ENCODE results near the gene FUT8.

FUT8 gene

GRCh38 chr14:65453807-65454480, 41.4 kb downstream of the FUT8 start:
- DNase-seq (ENCODE audit: low spot score) = no peak

DNA sequence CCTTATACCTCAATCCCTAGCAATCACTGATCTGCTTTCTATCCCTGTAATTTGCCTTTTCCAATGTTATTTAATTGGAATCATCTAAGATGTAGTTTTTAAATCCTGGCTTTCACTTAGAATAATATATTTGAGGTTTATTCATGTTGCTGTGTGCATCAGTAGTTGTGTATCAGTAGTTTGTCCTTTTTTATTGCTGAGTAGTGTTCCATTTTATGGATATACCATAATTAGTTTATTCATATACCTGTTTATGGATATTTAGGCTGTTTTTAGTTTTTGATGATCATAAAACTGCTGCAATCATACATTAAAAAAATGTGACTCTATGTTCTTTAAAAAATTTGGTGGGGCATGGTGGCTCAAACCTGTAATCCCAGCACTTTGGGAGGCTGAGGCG, 43.7 kb downstream of the FUT8 start:
- no peak for DNase-seq (ENCODE audit: low spot score)

DNA sequence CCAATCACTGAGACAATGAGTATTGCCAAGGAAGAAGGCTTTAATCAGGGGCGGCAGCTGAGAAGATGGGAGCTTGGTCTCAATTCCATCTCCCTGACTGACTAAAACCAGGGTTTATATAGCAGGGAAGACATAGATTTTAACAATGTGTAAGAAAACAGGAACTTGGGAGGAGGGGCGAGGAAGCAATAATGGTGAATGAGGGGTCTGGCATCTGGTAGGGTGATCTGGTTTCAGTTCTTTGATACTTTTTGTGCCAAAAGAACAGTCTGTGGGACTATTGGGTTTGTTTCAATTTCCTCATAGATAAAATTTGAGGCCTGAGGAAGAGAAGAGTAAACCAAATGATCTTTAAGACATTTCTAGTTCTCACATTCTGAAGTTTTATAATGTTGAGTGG, 49.2 kb downstream of the FUT8 start:
- no peak for DNase-seq (ENCODE audit: low spot score)

- DNase-seq (ENCODE audit: low spot score) = no peak
Measured at GRCh38 chr14:65462411-65462810, 49.9 kb downstream of the FUT8 start.

DNA sequence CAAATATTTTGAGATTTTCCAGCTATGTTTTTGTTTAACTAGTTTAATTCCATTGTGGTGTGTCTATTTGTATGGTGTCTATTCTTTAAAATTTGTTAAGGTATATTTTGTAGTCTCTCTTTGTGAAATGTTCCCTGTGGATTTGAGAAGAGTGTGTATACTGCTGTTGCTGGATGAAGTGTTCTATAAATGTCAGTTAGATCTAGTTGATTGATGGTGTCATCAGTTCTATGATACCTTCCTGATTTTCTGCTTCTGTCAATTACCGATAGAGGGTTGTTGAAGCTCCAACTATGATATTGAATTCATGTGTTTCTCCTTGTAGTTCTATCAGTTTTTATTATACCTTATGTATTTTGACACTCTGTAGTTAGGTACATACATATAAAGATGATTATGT, 53.1 kb downstream of the FUT8 start:
- DNase-seq (ENCODE audit: low spot score) = no peak

DNA sequence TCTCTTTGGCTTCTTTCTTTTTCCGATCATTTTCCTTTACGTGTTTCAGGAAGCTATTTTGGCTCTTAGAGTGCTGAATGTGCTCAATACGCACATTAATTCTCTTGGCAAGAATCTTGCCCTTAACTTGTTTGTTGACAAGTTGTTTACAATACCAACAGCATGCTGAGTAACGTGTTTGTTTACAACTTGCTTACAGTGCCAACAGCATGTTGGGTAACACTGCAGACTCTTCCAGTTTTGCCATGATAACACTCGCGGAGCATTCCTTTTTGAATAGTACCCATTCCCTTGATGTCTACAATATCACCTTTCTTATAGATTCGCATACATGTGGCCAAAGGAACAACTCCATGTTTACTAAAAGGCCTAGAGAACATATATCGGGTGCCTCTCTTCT, 55.4 kb downstream of the FUT8 start:
- DNase-seq (ENCODE audit: low spot score) = peak; percentile 35

DNA sequence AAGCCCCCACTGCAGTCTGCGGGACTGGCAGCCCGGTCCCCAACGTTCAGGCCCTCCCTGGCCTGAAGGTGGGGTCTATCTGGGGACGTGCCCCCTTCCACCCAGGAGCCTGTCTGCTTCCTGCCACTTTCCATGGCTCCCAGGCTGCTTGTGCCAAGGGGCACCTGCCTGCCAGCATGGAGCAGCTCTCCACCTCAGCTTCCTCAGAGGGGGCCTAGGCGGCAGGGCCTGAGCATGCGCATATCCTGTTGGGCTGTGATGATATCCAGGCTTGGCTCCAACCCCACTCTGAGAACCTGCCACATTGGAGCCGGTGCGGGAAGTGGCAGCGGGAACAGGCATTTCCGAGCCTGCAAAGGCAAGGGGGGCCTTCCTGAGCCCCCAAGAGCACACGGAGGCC, 57.4 kb downstream of the FUT8 start:
- DNase-seq (ENCODE audit: low spot score) = no peak

GRCh38 chr14:65470404-65470880, 57.9 kb downstream of the FUT8 start:
- DNase-seq (ENCODE audit: low spot score) = no peak

- no peak for DNase-seq (ENCODE audit: low spot score)
Measured at GRCh38 chr14:65471038-65471878, 58.7 kb downstream of the FUT8 start.

GRCh38 chr14:65472189-65472588, 59.7 kb downstream of the FUT8 start:
- DNase-seq (ENCODE audit: low spot score) = no peak

GRCh38 chr14:65476273-65476941, 63.9 kb downstream of the FUT8 start:
- DNase-seq (ENCODE audit: low spot score) = no peak

- DNase-seq (ENCODE audit: low spot score) = no peak
Measured at GRCh38 chr14:65476942-65477318, 64.4 kb downstream of the FUT8 start.

GRCh38 chr14:65478017-65478416, 65.5 kb downstream of the FUT8 start:
- no peak for DNase-seq (ENCODE audit: low spot score)

- no peak for DNase-seq (ENCODE audit: low spot score)
Measured at GRCh38 chr14:65478596-65478995, 66.1 kb downstream of the FUT8 start.

GRCh38 chr14:65479386-65479785, 66.9 kb downstream of the FUT8 start:
- DNase-seq (ENCODE audit: low spot score) = no peak

GRCh38 chr14:65482757-65483438, 70.4 kb downstream of the FUT8 start:
- no peak for DNase-seq (ENCODE audit: low spot score)

DNA sequence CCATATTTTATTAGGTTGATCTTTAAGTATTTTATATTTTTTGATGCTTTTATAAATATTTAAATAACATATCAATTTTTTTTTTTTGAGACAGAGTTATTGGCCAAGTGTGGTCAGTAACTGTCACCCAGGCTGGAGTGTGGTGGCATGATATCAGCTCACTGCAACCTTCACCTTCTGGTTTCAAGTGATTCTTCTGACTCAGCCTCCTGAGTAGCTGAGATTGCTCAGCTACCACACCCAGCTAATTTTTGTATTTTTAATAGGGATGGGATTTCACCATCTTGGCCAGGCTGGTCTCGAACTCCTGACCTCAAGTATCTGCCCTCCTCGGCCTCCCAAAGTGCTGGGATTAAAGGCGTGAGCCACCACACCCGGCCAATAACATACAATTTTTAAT, 71.1 kb downstream of the FUT8 start:
- no peak for DNase-seq (ENCODE audit: low spot score)

DNA sequence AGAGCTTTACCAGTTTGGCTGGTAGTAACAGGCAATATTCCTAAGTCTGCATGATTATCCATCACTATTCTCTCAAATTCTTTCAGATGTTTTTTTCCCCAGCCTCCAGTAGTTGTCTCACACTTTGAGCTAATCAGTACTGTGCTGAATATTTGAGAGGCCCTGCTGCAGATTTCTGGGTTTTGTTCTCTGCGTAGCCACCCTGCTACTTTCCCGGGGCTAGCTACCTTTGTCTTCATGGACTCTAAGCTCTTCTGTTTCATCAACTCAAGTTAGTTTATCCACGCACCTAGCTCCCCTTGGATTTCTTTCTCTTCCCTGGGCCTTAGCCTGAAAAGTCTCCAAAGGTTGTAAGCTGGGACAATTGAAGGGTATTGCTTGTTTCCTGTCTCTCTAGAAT, 73.0 kb downstream of the FUT8 start:
- DNase-seq (ENCODE audit: low spot score) = no peak

DNA sequence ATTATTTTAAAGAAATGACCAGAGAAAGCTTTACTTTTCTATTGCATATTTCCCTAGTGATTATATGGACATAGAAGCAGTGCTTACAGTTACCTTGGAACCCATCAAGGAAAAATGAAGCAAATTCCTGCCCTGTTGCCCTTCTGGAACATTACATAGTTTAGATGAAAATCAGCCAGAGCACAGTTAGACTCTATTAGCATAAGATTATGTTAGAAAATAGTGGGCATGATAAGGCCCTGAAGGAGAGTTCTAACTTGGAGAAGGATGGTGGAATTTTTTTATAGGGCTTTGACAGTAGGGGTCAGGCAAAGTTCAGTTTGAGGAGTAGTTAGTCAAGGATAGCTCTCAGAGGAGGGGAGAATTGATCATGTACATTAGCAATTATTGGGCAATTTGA, 74.3 kb downstream of the FUT8 start:
- DNase-seq (ENCODE audit: low spot score) = no peak

- no peak for DNase-seq (ENCODE audit: low spot score)
Measured at GRCh38 chr14:65487783-65488494, 75.4 kb downstream of the FUT8 start.

DNA sequence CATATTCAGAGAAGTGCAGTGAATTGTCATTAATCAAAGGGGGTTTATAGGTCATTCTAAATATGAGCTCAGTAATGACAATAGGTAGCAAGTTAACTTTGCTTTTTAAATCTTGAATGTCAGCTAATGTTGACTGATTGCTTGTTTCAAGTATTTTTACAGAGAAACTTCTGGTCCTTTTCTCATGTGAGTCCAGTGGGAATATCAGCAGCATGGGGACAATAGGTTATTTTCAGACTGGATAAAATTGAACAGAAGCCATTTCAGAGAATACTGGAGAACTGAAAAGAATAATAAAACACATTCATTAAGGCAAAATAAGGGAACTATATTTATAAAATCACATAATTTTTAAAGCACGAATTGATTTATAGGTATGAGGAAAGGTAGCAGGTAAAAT, 78.7 kb downstream of the FUT8 start:
- no peak for DNase-seq (ENCODE audit: low spot score)

- DNase-seq (ENCODE audit: low spot score) = no peak
Measured at GRCh38 chr14:65492266-65492665, 79.7 kb downstream of the FUT8 start.
